Testis (tissue), 2 donors: ENCODE results near the gene SRPK3.

Source experiments
- CTCF ChIP-seq, 3 experiments: fragments of 450-650 bp in 2 of 3; fragments of 200-600 bp in 1 of 3; sonication (generic) in 1 of 3; IDR thresholded peaks; one replicate each; pipeline ENCODE4 v1.5.1; 2016 to 2019; ENCODE audit warnings: antibody characterized with exemption in 3 of 3, mild to moderate bottlenecking in 2 of 3, moderate library complexity in 1 of 3
- POLR2A ChIP-seq: fragments of 450-650 bp; IDR thresholded peaks from one replicate; pipeline ENCODE4 v1.6.1; 2017; ENCODE audit warnings: antibody characterized with exemption, mild to moderate bottlenecking, moderate library complexity

GRCh38 chrX:153818571-153819383 lies 37.9 kb downstream of the SRPK3 start:
- TF ChIP-seq CTCF (IDR thresholded peaks at IDR 0.05) (no peak), POLR2A (no peak)
